Uterus (tissue), 4 donors: Measurements from ENCODE around the gene BAZ1A. TPM values are rescaled to one million over a fixed set of nuclear protein-coding genes. Genes with fewer than 3 reads are reported as not detected.

Experiments used
- DNase-seq, 2 donors: peaks; one replicate each; pipeline ENCODE4 v3.0.0-alpha.2; 2019 to 2020
- H3K27ac ChIP-seq, 2 donors: fragments of 200-600 bp; sonication (generic); 1 replicate in 1 of 2; 2 replicates in 1 of 2; pipeline ENCODE4 v1.5.1; 2016 to 2018
- H3K27me3 ChIP-seq, 2 donors: fragments of 200-600 bp; sonication (generic); one replicate each; pipeline ENCODE4 v1.5.1; 2018 to 2019; ENCODE audit warnings: control low read depth in 1 of 2
- H3K36me3 ChIP-seq, 2 donors: fragments of 200-600 bp; sonication (generic); one replicate each; pipeline ENCODE4 v1.5.1; 2019; ENCODE audit warnings: control low read depth in 1 of 2
- H3K4me1 ChIP-seq, 2 donors: fragments of 200-600 bp; sonication (generic); one replicate each; pipeline ENCODE4 v1.5.1; 2018 to 2019; ENCODE audit warnings: control low read depth in 1 of 2
- H3K4me3 ChIP-seq, 2 donors: fragments of 200-600 bp; sonication (generic); 1 replicate in 1 of 2; 2 replicates in 1 of 2; pipeline ENCODE4 v1.5.1; 2018 to 2019; ENCODE audit warnings: mild to moderate bottlenecking in 1 of 2
- H3K9me3 ChIP-seq, 2 donors: fragments of 200-600 bp; sonication (generic); one replicate each; pipeline ENCODE4 v1.5.1; 2019; ENCODE audit warnings: control low read depth in 1 of 2
- POLR2A ChIP-seq, 2 donors: fragments of 450-650 bp; IDR thresholded peaks; one replicate each; pipeline ENCODE4 v1.6.1; 2016; ENCODE audit warnings: antibody characterized with exemption in 2 of 2, mild to moderate bottlenecking in 1 of 2, moderate library complexity in 1 of 2
- intact Hi-C: fragments of 100-400 bp; cut with DNase I; formaldehyde crosslinking; loops from one replicate; pipeline ENCODE4 v1.15.1; 2023; ENCODE audit warnings: low total_unique reads
- total RNA-seq, 4 donors: library from RNA; depleted of rRNA in 3 of 4; stranded (reverse); fragments of >200 nt in 3 of 4; gene quantifications; one replicate each; pipeline versions ENCODE4 v1.1.0 to v1.2.4, GENCODE V29; 2014 to 2023
- TF ChIP-seq, protein P1 (sequence below), 4 experiments: fragments of 200-600 bp in 2 of 4; fragments of 450-650 bp in 2 of 4; sonication (generic) in 2 of 4; IDR thresholded peaks; one replicate each; pipeline ENCODE4 v1.5.1; 2016 to 2019; ENCODE audit warnings: antibody characterized with exemption in 4 of 4, mild to moderate bottlenecking in 2 of 4, moderate library complexity in 1 of 4
- donor health status: DM: yes; HTN: yes; CAD: no.

Gene BAZ1A
- total RNA-seq, 4 donors from 2014 or later: 11.8 to 42.0 (median 27.3) TPM

DNA sequence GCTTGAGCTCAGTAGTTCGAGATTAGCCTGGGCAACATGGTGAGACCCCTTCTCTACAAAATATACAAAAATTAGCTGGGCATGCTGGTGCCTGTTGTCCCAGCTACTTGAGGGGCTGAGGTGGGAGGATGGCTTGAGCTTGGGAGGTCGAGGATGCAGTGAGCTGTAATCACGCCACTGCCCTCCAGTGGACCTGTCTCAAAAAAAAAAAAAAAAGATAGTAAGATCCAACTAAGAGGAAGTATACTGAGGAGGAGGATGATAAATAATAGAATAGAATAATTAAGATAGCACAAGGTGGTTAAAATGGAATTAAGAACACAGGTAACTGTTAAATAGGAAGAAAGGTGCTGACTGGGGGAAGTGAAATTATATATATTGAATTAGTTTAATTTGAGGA lies 37.0 kb upstream of the BAZ1A start:
- no peaks in the 10 kb centered on the region for H3K36me3 ChIP-seq
- no peaks in the 10 kb centered on the region for H3K27me3 ChIP-seq
- H3K27ac ChIP-seq: no peak overlapping the region
- H3K4me1 ChIP-seq: no peaks in the 10 kb centered on the region
- TF ChIP-seq, protein P1, sequence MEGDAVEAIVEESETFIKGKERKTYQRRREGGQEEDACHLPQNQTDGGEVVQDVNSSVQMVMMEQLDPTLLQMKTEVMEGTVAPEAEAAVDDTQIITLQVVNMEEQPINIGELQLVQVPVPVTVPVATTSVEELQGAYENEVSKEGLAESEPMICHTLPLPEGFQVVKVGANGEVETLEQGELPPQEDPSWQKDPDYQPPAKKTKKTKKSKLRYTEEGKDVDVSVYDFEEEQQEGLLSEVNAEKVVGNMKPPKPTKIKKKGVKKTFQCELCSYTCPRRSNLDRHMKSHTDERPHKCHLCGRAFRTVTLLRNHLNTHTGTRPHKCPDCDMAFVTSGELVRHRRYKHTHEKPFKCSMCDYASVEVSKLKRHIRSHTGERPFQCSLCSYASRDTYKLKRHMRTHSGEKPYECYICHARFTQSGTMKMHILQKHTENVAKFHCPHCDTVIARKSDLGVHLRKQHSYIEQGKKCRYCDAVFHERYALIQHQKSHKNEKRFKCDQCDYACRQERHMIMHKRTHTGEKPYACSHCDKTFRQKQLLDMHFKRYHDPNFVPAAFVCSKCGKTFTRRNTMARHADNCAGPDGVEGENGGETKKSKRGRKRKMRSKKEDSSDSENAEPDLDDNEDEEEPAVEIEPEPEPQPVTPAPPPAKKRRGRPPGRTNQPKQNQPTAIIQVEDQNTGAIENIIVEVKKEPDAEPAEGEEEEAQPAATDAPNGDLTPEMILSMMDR (IDR thresholded peaks at IDR 0.05): no peak
- TF ChIP-seq POLR2A (IDR thresholded peaks at IDR 0.05): no peak
- no peak for DNase-seq
- H3K9me3 ChIP-seq: no peaks in the 10 kb centered on the region
- intact Hi-C loops: no loop called here
- no peak overlapping the region for H3K4me3 ChIP-seq

DNA sequence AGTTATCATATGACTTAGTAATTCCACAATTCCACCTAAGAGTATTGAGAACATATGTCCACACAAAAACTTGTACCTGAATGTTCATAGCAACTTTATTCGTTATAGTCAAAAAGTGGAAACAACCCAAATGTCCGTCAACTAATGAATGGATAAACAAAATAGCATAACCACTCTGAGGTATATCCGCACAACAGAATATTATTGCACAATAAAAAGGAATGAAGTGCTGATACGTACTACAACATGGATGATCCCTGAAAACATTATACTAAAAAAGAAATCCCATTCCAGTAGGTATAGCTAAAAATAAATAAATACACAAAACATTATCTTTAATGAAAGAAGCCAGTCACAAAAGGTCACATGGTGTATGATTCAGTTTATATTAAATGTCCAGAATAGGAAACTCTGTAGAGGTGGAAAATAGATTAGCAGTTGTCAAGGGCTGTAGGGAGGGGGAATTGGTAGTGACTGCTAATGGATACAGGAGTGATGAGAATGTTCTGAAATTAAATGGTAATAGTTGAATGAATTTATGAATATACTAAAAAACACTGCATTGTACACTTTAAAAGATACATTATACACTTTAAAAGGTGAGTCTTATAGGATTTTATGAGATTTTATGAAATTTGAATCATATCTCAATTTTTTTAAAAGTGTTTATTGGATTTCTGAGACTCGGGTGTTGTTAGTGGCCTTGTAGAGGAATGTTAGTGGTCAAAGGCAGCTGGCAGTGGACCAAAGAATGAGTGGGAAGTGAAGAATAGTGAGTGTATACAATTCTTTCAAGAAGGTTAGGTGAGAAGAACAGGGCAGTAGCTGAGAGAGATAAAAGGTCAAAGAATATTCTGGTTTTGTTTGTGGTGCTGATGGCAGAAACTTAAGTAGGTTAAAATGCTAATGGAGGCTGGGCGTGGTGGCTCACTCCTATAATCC lies 36.3 kb upstream of the BAZ1A start:
- Histone ChIP-seq H3K27me3 (no peaks in the 10 kb centered on the region), H3K4me1 (no peaks in the 10 kb centered on the region), H3K27ac (no peak overlapping the region), H3K36me3 (no peaks in the 10 kb centered on the region), H3K4me3 (no peak overlapping the region), H3K9me3 (no peaks in the 10 kb centered on the region)
- no peak for DNase-seq
- intact Hi-C loops: no loop called here
- TF ChIP-seq, protein P1 (IDR thresholded peaks at IDR 0.05): no peak
- no peak for TF ChIP-seq POLR2A (IDR thresholded peaks at IDR 0.05)

DNA sequence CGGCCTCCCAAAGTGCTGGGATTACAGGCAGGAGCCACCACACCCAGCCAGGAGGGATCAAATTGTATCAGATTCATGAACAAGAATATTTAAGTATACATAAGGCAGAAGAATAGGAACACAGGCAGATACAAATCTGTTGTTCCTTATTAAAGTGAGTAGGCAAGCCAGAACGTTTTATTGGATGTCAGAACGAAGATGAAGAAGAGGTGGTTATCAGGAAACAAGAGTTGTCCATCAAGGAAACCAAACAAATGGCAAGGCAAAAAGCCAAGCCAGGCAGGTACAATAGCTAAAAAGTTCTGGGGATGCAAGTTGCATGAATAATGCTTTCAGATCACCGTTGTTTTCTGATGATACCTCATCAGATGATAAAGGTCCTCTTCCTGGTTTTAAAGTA lies 31.1 kb upstream of the BAZ1A start:
- no peak overlapping the region for H3K4me3 ChIP-seq
- H3K36me3 ChIP-seq: no peaks in the 10 kb centered on the region
- H3K4me1 ChIP-seq: no peaks in the 10 kb centered on the region
- H3K27me3 ChIP-seq: no peaks in the 10 kb centered on the region
- DNase-seq: no peak
- TF ChIP-seq POLR2A (IDR thresholded peaks at IDR 0.05): no peak
- TF ChIP-seq, protein P1 (IDR thresholded peaks at IDR 0.05): no peak
- H3K27ac ChIP-seq: no peak overlapping the region
- intact Hi-C loops: no loop called here
- no peaks in the 10 kb centered on the region for H3K9me3 ChIP-seq

DNA sequence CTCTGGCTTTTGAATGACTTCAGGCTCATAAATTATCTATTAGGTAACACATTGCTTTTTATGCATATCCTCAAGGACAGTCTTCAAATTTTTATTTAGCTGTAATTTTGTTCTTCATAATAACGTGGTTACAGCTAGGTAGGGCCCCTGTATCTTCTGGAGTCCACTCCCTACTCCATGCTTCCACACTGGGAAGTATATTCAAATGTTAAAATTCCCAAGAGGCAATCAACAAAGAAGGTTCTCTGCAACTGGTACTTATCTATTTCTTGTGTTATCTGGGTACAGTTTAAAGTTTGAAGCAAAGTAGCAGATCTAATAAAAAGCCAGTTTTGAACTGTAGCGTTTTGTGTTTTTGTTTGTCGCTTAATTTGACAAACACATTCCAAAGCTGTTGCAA lies 20.1 kb upstream of the BAZ1A start:
- intact Hi-C loops: no loop called here
- H3K27ac ChIP-seq: no peak overlapping the region
- H3K4me3 ChIP-seq: no peak overlapping the region
- no peak for DNase-seq
- H3K9me3 ChIP-seq: no peaks in the 10 kb centered on the region
- no peaks in the 10 kb centered on the region for H3K36me3 ChIP-seq
- H3K27me3 ChIP-seq: no peaks in the 10 kb centered on the region
- no peaks in the 10 kb centered on the region for H3K4me1 ChIP-seq
- TF ChIP-seq, protein P1 (IDR thresholded peaks at IDR 0.05): no peak
- no peak for TF ChIP-seq POLR2A (IDR thresholded peaks at IDR 0.05)

DNA sequence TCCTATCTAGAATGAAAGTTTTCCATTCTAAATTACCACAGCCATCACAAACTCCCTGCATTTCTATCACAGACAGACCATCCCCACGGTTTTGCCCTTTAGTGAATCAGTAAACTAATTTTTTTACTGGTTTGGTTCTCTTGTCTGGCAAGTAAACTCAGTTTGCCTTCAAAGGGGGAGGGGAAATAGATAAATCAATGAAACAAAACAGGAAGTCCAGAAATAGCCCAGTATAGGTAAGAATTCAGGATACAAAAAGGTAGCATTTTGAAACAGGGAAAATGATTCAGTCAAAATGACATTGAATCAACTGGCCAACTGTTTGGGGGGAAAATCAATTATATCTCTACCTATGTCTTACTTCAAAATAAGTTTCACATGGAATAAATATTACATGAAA lies 15.8 kb upstream of the BAZ1A start:
- H3K27ac ChIP-seq: no peak overlapping the region
- no peaks in the 10 kb centered on the region for H3K4me1 ChIP-seq
- H3K36me3 ChIP-seq: no peaks in the 10 kb centered on the region
- no peak overlapping the region for H3K4me3 ChIP-seq
- no peaks in the 10 kb centered on the region for H3K27me3 ChIP-seq
- DNase-seq: no peak
- TF ChIP-seq, protein P1 (IDR thresholded peaks at IDR 0.05): no peak
- no peak for TF ChIP-seq POLR2A (IDR thresholded peaks at IDR 0.05)
- intact Hi-C loops: no loop called here
- H3K9me3 ChIP-seq: no peaks in the 10 kb centered on the region
